OCI-M2 (cell line): Measurements from ENCODE around the gene TRIM65.
"Not testable (repeated sequence)": the region's sequence is repeated elsewhere in the genome, so short reads cannot be mapped to it uniquely, and the experiment has no call there.

Experiments used
- DNase-seq: peaks from one replicate; lab custom pipeline; 2025; ENCODE audit not compliant: unreplicated experiment; lab: John Stamatoyannopoulos, UW

TRIM65 gene

GRCh38 chr17:75897160-75898019, 639 bp upstream of the TRIM65 start:
- no peak for DNase-seq

- no peak for DNase-seq
Observed at GRCh38 chr17:75895370-75896155, 1.2 kb downstream of the TRIM65 start.

DNA sequence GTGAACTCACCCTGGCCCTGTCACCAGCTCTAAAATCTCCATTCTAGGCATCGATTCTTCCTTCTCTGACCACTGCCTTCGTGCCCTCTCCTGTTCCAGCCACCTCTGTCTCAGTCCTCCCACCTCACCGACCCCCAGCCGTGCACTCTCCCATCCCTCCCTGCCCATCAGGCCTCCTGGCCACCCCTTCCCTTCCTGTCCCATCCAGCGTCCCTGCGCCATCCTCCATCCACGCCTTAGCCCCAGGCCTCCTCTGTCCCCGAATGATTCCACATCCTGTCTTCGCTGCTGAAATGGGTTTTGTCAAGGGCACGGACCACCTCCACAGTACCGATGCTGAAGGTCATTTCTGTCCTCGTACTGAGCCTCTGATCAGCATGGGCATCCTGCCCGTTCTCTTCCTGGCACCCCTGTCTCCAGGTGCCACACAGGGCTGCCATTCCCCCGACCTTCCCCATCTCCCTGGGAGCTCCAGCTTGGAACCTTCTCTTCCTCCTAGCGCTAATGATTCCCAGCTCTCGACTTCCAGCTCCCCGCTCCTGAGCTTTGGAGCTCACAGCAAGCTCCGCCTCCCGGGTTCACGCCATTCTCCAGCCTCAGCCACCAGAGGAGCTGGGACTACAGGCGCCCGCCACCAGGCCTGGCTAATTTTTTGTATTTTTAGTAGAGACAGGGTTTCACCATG, 2.6 kb downstream of the TRIM65 start:
- no peak for DNase-seq

DNA sequence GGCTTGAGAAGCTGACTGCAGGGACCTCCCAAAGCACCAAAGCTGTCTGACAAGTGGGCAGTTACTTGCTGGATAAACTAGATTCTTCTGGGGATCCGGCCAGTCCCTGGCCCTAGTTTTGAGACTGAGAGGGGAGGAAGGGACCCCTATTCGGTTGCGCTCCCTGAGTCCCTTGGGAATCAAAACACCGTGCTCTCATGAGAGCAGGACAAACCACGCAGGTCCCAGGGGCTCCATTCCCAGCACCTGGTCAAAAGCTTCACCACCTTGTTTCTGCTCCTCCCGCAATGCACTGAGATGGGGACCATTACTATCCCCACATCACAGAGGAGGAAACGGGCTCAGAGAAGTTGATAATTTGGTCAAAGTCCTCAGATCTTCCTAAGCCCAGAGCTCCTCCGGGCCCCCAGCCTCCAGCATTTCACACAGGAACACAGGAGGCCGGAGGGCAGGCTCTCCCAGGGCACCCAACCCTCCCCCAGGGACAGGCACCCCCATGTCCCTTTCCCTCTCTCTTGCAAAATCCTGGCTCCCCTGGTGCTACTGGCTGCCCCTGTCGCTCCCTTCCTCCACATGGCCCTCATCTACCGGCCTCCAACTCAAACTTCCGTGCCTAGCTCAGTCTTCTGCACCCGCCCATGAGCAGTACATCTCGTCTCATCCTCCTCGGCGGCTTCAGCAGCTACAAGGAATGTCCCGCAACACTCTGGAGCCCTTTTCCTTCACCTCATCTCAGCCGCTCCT, 3.3 kb downstream of the TRIM65 start:
- DNase-seq = no peak

GRCh38 chr17:75892556-75893224, 4.1 kb downstream of the TRIM65 start:
- no peak for DNase-seq

- DNase-seq = no peak
Observed at GRCh38 chr17:75891605-75892555, 4.9 kb downstream of the TRIM65 start.

DNA sequence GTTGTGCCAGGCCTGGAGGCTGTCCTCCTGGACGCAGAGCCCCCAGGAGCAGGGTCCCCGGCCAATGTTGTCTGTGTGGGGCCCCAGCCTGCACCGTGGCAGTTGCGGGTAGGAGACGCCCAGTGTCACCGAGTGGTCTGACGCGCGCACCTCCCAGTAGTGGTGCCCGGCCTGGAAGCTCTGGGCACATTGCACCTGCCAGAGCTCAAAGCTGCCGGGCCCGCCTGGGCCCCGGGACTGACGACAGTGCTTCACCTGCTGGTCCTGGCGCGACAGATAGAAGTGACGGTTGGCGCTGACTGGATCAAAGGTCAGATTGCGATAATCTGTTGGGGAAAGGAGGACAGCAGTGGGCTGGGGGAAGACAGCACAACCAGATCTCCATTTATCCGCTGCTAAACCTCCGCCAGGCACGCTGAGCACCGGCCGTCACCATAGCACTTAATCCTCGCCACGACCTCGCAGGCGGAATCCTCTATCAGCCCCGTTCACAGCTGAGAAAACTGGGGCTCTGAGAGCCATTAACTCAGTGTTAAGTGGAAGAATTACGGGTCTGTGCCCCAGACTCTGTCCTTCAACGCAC, 5.6 kb downstream of the TRIM65 start:
- DNase-seq = no peak

DNA sequence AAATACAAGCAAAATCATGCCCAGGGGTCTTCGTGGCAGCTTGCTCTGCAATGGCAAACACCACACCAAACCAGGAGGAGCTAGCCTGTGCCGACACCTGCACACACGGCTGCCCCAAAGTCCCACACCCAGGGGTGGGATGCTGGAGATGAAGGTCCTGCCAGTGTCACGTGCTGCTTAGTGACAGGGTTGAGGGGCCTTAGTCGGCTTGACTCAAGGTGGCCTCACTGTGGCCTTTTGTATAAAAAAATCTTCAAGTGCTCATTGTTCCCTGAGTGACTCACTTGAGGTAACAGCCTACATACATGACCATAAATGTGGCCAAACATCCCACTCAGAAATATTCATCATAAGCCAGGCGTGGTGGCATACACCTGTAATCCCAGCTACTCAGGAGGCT, 7.3 kb downstream of the TRIM65 start:
- no peak for DNase-seq

GRCh38 chr17:75888484-75888883, 8.3 kb downstream of the TRIM65 start:
- no peak for DNase-seq

DNA sequence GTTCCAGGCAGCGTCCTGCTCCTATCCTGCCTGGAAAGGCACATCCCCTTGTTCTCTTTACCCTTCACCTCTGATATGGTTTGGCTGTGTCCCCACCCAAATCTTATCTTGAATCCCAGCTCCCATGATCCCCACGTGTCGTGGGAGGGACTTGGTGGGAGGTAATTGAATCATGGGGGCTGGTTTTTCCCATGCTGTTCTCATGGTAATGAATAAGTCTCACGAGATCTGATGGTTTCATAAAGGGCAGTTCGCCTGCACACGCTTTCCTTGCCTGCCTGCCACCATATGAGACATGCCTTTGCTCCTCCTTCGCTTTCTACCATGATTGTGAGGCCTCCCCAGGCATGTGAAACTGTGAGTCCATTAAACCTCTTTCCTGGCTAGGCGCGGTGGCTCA, 10.9 kb downstream of the TRIM65 start:
- not testable (repeated sequence) for DNase-seq

DNA sequence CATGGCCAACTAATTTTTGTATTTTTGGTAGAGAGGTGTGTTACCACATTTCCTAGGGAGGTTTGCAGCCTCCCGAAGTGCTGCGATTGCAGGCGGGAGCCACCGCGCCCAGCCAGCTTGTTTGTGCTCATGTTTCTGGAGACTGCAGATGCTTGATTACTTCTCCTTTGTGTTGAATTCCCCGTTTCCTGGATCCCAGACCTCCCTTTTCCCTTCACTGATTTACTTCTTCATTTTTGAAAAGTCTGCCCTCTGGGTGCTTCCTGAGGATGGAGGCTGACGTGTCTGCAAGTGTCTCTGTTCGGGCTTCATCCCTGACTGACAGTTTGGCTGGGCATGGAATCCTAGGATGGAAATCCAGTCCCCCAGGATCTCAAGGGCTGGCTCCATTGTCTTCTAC, 11.3 kb downstream of the TRIM65 start:
- no peak for DNase-seq

DNA sequence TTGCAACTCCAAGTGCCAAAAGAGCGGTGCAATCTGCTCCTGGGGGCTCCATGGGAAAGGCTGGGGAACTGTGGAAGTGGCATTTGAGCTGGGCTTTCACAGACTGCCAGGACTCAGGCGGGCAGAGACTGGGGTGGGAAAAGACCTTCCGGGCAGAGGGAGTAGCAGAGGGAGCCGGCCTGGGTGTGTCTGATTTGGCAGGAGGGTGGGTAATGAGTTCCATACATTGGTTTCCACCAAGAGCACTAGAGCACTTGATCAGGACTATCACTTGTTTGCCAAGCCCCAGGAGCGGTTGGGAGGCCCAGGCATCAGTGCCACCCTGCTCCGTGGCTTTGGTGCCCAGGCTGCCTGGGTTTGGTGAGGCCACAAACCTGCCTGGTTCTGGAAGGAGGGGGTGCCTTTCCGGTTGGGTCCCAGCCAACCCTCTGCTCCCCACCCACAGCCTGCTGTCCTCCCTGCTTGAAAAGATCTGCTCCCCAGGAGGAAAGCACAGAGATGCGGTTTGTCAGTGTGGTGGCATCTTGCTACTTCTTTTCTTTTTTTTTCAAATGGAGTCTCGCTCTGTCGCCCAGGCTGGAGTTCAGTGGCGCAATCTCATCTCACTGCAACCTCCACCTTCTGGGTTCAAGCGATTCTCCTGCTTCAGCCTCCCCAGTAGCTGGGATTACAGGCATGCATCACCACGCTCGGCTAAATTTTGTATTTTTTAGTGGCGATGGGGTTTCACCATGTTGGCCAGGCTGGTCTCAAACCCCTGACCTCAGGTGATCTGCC, 14.9 kb downstream of the TRIM65 start:
- DNase-seq = no peak

- no peak for DNase-seq
Observed at GRCh38 chr17:75880266-75880665, 16.5 kb downstream of the TRIM65 start.

DNA sequence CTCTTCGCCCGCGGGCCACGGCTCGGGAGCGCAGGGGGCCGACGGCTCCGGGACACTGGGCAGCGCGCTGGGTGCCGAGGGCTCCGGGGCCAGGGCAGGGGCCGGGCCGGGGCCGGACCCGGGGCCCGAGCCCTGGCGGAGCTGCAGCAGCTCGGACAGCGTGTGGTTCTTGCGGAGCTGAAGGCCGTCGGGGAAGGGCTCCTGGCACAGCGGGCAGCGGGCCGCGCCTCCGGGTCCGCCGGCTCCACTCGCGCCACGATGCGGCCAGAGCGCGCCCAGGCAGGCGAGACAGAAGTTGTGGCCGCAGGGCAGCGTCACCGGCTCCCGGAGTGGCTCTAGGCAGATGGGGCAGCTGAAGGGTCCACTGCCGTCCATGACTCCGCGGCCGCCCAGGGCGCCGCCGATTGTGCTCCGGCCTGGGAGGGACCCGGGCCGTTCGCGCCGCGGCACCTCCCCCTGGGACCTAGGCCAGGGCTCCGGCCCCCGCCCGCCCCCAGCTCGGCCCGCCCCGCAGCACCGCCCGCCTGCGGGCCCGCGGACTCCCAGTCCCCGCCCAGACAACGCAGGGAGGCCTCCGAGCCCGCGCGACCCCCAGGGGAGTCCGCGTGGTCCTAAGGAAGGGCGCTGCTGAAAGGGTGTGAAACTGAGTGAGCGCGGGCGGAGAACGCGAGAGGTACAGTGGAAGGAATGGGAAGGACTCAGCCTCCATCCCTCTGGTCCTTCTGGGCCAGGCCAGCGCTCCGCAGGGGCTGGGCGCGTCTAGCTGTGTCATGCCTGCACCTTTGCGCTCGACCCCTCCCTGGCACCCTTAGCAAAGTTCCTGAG, 18.4 kb downstream of the TRIM65 start, which contains the start of gene TRIM47:
TSS of gene TRIM47 (minus strand) at position 408 of the 825 bp plus-strand sequence. CDS start at position 375, 33 bp downstream.
- no peak for DNase-seq

- no peak for DNase-seq
Observed at GRCh38 chr17:75877752-75878173, 19.0 kb downstream of the TRIM65 start.

DNA sequence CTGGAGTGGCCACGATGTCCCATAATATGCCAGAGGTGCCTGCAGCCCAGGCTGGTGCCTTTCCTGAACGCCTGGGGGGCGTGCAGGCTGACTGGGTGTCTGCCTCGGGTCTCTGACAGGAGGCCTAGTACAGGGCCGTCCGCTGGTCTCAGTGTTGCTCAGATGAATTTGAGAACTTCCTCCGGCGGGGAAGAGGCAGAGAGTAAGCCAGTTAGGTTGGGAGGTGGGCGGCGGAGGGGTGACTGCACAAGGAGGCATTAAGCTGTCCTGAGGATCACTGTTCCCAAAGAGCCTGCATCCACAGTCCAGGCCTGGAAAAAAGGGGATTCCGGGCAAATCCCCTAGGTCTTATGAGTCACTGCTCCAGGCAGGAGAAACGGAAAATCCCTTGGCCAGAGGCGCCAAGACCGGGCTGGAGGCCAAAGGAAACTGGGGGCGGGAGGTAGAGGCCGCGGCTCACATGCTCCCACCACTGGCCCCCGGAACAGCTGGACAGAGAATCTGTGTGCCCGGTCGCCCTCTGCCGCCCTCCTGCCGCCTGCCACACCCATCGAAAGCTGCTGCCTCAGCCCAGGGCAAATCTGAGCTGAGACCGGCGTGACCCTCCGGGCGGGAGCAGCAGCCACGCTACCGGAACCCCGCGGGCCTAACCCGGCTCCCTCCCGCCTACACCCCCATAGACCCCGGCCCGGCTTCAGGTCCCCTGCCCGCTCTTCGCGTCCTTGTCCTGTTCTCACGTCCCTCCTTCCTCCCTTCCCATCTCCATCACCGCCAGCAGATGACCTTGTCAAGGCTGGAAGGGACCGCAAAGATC, 19.6 kb downstream of the TRIM65 start:
- no peak for DNase-seq
